Measurements from ENCODE around the gene DNAAF5.

Gene DNAAF5

GRCh38 chr7:727104-727805 lies 756 bp downstream of the DNAAF5 start, which contains the start of gene PRKAR1B:
PRKAR1B (minus strand) TSS chr7:727281; CDS start chr7:711505, 15,776 bp downstream.
- peak within 1 kb of the TSS; percentile 74 for H3K4me3 ChIP-seq (ENCODE audit: low read length)
- peak; percentile 22 for DNase-seq (ENCODE audit: low read depth, low spot score)

- peak overlapping the region; percentile 74 for H3K4me3 ChIP-seq (ENCODE audit: low read length)
- no peak for DNase-seq (ENCODE audit: low read depth, low spot score)
Observed at GRCh38 chr7:727806-728460, 1.4 kb downstream of the DNAAF5 start.

GRCh38 chr7:728602-729001 lies 2.1 kb downstream of the DNAAF5 start:
- DNase-seq (ENCODE audit: low read depth, low spot score), result no peak
- H3K4me3 ChIP-seq (ENCODE audit: low read length), result no peak overlapping the region; the same call in 1 of the 2 replicates

- DNase-seq (ENCODE audit: low read depth, low spot score), result no peak
- no peak overlapping the region for H3K4me3 ChIP-seq (ENCODE audit: low read length)
Observed at GRCh38 chr7:729140-730000, 2.9 kb downstream of the DNAAF5 start.

GRCh38 chr7:730501-731439 lies 4.3 kb downstream of the DNAAF5 start:
- no peak for DNase-seq (ENCODE audit: low read depth, low spot score)
- H3K4me3 ChIP-seq (ENCODE audit: low read length), result no peak overlapping the region

- no peak overlapping the region for H3K4me3 ChIP-seq (ENCODE audit: low read length)
- DNase-seq (ENCODE audit: low read depth, low spot score), result no peak
Observed at GRCh38 chr7:731440-732085, 5.1 kb downstream of the DNAAF5 start.

- no peak overlapping the region for H3K4me3 ChIP-seq (ENCODE audit: low read length)
- DNase-seq (ENCODE audit: low read depth, low spot score), result no peak
Observed at GRCh38 chr7:732094-732541, 5.6 kb downstream of the DNAAF5 start.

GRCh38 chr7:732556-732955 lies 6.1 kb downstream of the DNAAF5 start:
- H3K4me3 ChIP-seq (ENCODE audit: low read length), result no peak overlapping the region
- no peak for DNase-seq (ENCODE audit: low read depth, low spot score)

- no peak for DNase-seq (ENCODE audit: low read depth, low spot score)
- no peak overlapping the region for H3K4me3 ChIP-seq (ENCODE audit: low read length)
Observed at GRCh38 chr7:734214-734613, 7.7 kb downstream of the DNAAF5 start.

- DNase-seq (ENCODE audit: low read depth, low spot score), result no peak
- H3K4me3 ChIP-seq (ENCODE audit: low read length), result no peak overlapping the region
Observed at GRCh38 chr7:734808-735207, 8.3 kb downstream of the DNAAF5 start.

GRCh38 chr7:738241-738640 lies 11.7 kb downstream of the DNAAF5 start:
- no peak for DNase-seq (ENCODE audit: low read depth, low spot score)

GRCh38 chr7:738723-739454 lies 12.4 kb downstream of the DNAAF5 start:
- H3K4me3 ChIP-seq (ENCODE audit: low read length), result no peak overlapping the region
- DNase-seq (ENCODE audit: low read depth, low spot score), result no peak

More at GRCh38 chr7:738241-738640, 11.7 kb downstream of the DNAAF5 start:
- H3K4me3 ChIP-seq (ENCODE audit: low read length), result no peak overlapping the region

- H3K4me3 ChIP-seq (ENCODE audit: low read length), result no peak overlapping the region
- no peak for DNase-seq (ENCODE audit: low read depth, low spot score)
Observed at GRCh38 chr7:739455-739982, 13.0 kb downstream of the DNAAF5 start.

- H3K4me3 ChIP-seq (ENCODE audit: low read length), result no peak overlapping the region
- no peak for DNase-seq (ENCODE audit: low read depth, low spot score)
Observed at GRCh38 chr7:739983-740942, 13.8 kb downstream of the DNAAF5 start.

GRCh38 chr7:741191-741671 lies 14.7 kb downstream of the DNAAF5 start:
- no peak for DNase-seq (ENCODE audit: low read depth, low spot score)
- no peak overlapping the region for H3K4me3 ChIP-seq (ENCODE audit: low read length)

GRCh38 chr7:741850-742249 lies 15.4 kb downstream of the DNAAF5 start:
- H3K4me3 ChIP-seq (ENCODE audit: low read length), result no peak overlapping the region
- no peak for DNase-seq (ENCODE audit: low read depth, low spot score)
